GM19395 (cell line): ENCODE results near the gene FMO5.
"Not testable (repeated sequence)": the region's sequence is repeated elsewhere in the genome, so short reads cannot be mapped to it uniquely, and the experiment has no call there.

ENCODE experiments used
- ATAC-seq: cut with Tn5 transposase; IDR thresholded peaks from one replicate; pipeline ENCODE4 v1.9.1; 2021; ENCODE audit warnings: mild to moderate bottlenecking, moderate library complexity; ENCODE audit not compliant: unreplicated experiment

Gene FMO5

GRCh38 chr1:147208619-147209018, 16.5 kb downstream of the FMO5 start:
- ATAC-seq = no peak

- ATAC-seq = no peak
Observed at GRCh38 chr1:147207192-147207591, 17.9 kb downstream of the FMO5 start.

DNA sequence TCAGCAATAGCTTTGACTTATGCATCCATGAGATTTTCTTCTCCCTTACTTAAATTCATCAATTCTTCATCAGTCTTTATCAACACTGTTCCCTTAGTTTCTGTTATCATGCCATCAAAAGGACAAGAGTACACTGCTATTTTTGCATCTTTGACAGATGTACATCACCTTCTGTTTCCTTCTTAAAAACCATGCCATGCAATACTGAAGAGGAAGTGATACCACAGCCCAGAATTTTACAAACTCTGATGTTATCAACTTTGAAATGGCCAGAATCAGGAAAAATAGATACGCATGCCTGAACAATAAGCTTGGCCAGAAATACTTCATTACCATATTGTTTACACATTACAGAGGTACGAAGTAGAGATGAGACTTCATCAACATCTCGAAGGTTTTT, 21.1 kb downstream of the FMO5 start:
- ATAC-seq = no peak

- ATAC-seq = no peak
Observed at GRCh38 chr1:147202576-147202975, 22.6 kb downstream of the FMO5 start.

DNA sequence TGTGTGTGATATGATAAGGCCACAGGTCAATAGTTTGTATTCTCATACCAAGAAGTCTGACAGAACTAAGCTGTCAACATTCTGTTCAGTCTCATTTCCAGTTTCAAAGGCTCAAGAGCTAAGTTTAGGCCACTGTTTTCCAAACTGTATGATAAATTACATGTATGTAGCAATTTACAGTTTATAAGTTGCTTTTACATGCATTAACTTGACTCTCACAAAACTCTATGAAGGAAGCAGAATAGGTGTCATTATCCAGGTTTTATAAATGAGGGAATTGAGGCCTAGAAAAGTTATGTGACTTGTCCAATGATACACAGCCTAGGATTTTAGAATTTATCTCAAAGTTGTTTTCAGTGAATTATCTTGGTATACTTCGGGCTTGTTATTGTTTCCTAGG, 23.4 kb downstream of the FMO5 start:
- no peak for ATAC-seq

DNA sequence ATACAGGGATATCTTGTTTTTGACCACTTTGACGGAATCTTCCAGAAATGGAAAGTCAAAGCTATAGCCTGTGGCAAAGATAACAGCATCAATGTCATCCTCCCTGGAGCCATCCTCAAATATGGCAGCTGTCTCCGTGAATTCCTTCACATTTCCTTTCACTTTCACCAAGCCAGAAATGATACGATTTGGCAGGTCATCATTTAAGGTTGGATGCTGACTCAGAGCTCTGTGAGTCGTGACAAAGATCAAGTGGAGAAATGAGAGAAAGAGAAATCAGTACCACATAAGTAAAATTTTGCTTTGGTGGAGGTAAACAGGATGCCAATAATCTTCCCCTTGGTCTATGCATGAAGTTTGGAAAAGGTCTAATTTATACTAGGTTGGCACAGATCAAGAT, 23.9 kb downstream of the FMO5 start:
- no peak for ATAC-seq

DNA sequence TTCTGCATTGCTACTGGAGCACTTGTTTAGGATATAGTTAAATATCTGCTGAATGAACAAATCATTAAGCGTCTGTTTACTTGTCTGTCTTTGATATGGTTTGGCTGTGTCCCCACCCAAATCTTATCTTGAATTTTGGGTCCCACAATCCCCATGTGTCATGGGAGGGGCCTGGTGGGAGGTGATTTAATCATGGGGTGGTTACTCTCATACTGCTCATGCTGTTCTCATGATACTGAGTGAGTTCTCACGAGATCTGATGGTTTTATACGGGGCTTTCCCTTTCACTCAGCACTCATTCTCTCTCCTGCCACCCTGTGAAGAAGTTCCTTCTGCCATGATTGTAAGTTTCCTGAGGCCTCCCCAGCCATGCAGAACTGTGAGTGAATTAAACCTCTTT, 27.8 kb downstream of the FMO5 start:
- not testable (repeated sequence) for ATAC-seq

- no peak for ATAC-seq
Observed at GRCh38 chr1:147189514-147189913, 35.6 kb downstream of the FMO5 start.

GRCh38 chr1:147185432-147185831, 39.7 kb downstream of the FMO5 start:
- no peak for ATAC-seq

DNA sequence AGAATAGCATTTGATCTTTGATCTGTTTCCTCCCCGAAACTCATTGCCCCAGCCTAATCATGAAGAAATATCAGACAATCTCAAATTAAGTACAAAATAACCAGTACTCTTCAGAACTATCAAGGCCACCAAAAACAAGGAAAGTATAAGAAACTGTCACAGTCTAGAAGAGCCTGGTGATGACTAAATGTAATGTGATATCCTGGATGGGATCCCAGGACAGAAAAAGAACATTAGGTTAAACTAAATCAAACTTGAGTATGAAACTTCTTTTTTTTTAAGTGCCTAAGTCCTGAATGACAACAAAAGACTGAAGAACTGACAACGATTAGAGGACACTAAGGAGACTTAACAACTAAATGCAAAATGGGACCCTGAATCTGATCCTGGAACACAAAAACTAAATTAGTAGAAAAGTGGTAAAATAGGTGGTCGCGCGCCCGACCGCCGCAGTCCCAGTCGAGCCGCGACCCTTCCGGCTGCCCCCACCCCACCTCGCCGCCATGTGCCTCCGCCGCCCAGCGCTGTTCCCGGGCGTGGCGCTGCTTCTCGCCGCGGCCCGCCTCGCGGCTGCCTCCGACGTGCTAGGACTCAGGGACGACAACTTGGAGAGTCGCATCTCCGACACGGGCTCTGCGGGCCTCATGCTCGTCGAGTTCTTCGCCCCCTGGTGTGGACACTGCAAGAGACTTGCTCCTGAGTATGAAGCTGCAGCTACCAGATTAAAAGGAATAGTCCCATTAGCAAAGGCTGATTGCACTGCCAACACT, 47.3 kb downstream of the FMO5 start:
- ATAC-seq = no peak

DNA sequence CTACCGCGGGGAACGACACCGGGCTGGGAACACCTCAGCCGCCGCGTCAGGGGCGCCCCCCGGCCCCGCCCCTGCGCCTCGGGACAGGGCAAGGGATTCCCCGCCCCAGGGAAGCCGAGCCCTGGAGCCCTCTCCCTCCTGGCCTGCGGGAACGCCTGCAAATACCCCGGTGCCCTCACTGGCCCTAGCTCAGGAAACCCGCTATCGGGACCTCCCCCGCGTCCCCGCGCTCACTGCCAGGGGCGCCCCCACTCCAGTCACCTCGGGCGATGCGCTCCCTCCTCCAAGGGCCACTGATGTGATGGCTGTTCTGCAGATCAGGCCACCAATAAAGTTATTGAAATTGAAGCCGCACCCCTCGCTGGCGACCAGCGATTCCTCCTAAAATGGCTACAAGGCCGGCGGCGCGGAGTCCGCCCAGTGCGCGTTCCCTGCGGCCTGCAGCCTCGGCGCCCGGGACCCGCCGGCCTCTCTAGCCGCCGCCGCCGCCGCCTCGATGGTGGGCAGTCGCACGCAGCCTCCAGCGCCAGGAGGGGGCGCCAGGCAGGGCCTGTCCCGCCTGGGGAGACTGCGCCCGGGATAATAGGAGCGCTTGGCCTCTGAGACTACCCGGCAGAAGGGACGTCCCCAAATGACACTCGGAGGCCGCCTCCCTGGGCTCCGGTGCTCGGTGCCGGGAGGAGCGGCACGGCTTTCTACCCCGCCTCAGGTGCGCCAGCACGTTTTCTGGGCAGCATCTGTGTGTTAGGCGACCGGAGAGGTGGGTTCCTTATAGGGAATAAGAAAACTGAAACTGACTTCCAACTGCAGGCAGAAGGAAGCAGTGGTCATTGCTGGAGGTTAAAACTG, 52.7 kb downstream of the FMO5 start, which contains the start of gene PRKAB2:
Gene PRKAB2, minus strand, starts transcription at position 303 of the 849 bp plus-strand sequence. CDS start 326 bp downstream, outside the sequence.
- ATAC-seq = peak; percentile 88

DNA sequence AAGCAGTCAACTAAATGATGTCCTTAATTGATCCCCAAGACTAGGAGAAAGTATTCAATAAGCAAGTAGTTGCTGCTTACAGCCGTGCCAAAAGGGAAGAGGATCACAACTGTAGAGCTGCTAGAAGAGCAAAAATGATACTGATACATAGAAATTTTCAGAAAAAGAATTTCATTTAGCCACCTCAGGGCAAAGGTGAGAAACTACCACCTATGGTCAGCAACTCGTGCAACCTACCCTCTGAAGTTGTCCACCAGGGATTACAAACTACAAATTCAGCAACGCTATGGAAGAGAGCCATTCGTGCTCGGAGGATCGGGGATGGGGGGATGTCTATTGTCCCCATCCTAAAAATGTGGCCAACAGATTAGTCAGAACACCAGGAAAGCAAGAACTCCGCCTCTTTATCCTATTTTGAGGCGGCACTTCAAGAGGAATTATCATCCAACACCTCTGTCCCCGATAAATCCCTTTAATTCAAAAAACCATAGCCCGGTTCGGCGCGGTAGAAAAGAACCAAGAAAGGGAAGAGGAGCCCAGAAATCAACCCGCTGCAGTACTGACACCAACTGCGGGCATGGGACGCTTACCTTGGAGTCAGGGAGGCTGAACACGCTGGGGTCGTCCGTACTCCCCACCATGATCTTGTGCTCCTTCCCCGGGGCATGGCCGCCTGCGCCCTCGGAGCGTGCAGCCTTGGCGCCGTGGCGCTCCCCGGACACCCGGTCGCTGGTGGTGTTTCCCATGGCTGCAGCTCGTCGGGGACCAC, 53.6 kb downstream of the FMO5 start:
- ATAC-seq = peak; percentile 26

DNA sequence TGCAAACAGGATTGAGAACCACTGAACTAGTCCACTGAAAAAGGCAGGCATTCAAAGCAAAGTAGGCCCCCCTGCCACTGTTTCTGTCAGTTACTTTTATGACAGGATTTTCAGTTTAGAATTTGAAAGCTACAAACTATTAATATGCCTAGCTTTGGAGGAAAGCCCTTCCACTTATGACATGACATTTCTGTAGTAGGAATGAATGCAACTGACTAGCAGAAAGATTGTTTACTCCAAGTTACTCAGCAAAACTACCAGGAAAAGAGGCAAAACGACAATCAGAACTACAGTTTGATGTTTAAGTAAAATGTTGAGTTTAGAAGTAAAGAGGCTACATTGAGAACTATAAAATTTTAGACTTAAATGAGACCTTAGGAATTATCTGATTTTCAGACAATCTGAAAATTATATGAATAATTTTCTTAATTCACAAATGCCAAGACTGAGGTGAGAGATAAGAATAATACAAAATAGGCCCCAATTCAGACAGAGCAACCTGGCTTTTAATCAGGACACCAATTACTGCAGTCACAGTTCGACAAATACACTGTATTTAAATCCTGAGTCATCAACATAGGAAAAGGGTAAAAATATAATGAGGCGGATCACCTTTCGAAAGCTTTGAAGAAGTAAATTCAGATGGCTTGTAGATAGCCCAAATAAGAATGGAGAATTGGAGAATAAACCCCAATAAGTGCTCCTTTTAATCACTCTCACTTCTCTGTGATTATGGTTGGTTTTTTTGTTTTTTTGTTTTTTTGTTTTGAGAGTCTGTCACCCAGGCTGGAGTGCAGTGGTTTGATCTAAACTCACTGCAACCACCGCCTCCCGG, 55.1 kb downstream of the FMO5 start:
- ATAC-seq = no peak

DNA sequence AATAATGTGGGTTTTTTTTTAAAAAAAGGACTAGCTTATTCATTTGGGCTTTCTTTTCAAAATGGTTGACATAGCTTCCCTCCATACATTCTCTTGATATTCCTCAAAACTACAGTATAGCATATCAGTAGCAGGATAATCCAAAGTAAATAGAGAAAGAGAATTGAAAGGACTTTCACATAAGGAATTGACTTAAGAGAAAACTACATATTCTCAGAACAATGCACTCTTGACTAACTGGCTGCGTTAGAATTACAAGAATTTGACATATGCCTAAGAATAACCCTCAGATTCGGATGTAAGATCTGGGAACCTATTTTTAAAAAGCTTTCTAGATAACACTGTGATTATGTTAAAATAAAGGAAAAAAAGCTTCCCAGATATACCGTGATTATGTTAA, 56.0 kb downstream of the FMO5 start:
- no peak for ATAC-seq

DNA sequence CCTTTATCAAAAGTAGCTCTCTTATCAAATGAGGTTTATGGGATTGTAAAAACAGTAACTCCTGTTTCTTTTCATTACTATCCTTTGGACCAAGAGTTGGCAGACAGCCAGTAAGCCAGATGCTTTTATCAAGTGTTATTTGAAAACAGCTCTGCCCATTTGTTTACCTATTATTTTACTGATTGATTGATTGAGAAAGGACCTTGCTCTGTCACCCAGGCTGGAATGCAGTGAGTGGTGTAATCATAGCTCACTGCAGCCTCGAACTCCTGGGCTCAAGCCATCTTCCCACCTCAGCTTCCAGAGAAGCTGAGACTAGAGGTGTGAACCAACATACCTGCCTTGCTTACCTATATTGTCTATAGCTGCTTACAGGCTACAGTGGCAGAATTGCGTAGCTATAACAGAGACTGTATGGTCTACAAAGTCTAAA, 56.5 kb downstream of the FMO5 start:
- ATAC-seq = no peak

GRCh38 chr1:147167365-147167764, 57.8 kb downstream of the FMO5 start:
- no peak for ATAC-seq

- ATAC-seq = no peak
Observed at GRCh38 chr1:147163019-147163418, 62.1 kb downstream of the FMO5 start.

DNA sequence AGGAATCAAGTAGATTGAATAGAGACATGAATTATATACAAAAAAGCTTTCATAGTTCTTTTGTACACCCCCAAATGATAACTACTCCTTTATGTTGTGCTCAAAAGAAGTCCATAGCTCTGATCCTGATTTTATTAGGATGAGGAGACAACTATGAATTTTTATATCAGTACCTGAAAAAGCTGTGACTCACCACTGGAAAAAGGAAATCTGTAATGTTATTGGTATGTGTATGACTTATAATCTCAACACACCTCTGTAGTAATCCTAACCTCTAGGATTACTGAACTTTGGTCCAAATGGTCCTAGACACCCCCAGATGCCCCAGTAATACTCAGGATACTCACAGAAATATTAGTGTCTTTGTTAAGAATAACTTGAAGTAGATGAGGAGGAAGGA, 63.0 kb downstream of the FMO5 start:
- no peak for ATAC-seq

DNA sequence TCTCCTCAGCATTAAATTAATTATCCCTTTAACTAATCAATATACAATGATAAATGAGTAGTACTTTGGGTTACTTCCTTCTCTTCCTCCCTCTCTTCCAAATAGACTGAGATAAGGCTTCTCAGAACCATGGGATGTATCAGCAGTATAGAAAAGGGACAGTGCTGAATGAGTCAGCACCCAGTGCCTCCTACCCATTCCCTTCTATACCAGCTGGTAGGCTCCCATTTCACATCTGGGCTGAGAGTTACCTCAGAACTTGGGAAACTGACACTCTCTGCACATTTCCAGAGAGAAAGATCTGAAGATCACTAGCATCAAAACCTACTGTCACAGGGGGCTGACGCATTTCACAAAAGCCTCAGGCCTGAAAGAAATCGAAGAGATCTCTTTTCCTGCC, 68.0 kb downstream of the FMO5 start:
- ATAC-seq = not testable (repeated sequence)

DNA sequence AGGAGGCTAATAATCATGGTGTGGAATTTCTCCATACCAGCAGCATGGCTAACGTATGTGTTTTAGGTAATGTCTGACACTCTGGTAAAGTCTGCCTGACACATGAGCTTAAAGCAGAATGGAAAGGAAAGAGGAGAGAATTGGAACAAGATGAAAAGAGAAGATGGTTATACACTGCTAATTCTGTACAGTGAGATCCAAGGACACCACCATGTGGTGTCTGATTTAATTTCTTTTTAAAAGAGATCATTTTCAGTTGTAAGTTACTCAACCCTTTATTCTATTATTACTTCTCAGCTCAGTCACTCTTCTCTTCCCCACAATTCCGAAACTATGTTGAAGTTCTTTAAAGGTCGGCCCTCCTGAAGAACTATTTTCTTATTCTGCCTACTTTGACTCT, 68.5 kb downstream of the FMO5 start:
- no peak for ATAC-seq
